Activated naive CD4-positive, alpha-beta T cell treated with anti-CD3 and anti-CD28 coated beads for 36 hours (primary cell): Measurements from ENCODE around the gene ST6GALNAC6. TPM values are rescaled to one million over a fixed set of nuclear protein-coding genes. Genes with fewer than 3 reads are reported as not detected.

Experiments used
- CTCF ChIA-PET: fragments of 350-600 bp; sonication (Branson Sonifier 250); formaldehyde crosslinking; loops from one replicate; lab custom pipeline; 2021; ENCODE audit warnings: antibody characterized with exemption; lab: Charles Lee
- DNase-seq: peaks from one replicate; pipeline ENCODE4 v3.0.0-alpha.2; 2020
- H3K27ac Mint-ChIP-seq: one replicate; pipeline ENCODE4 v1.8.0; 2021; ENCODE audit warnings: mild to moderate bottlenecking, mixed read lengths
- H3K27me3 Mint-ChIP-seq: one replicate; pipeline ENCODE4 v1.8.0; 2021; ENCODE audit warnings: low read depth, mixed read lengths
- H3K36me3 Mint-ChIP-seq: one replicate; pipeline ENCODE4 v1.8.0; 2021; ENCODE audit warnings: low read depth, mixed read lengths
- H3K4me1 Mint-ChIP-seq: one replicate; pipeline ENCODE4 v1.8.0; 2021; ENCODE audit warnings: low read depth, mixed read lengths
- H3K4me3 Mint-ChIP-seq: one replicate; pipeline ENCODE4 v1.8.0; 2021; ENCODE audit warnings: mild to moderate bottlenecking, moderate library complexity, mixed read lengths
- H3K9me3 Mint-ChIP-seq: one replicate; pipeline ENCODE4 v1.8.0; 2021; ENCODE audit warnings: mixed read lengths
- intact Hi-C: fragments of 100-400 bp; cut with micrococcal nuclease; formaldehyde crosslinking; loops from one replicate; pipeline ENCODE4 v1.15.1; 2023
- total RNA-seq, 2 experiments: library from RNA; stranded (reverse); gene quantifications; one replicate each; pipeline ENCODE4 v1.2.3, GENCODE V29; 2021

The ST6GALNAC6 gene
- total RNA-seq, 2 experiments from 2014 or later = 28.7 to 29.1 TPM

DNA sequence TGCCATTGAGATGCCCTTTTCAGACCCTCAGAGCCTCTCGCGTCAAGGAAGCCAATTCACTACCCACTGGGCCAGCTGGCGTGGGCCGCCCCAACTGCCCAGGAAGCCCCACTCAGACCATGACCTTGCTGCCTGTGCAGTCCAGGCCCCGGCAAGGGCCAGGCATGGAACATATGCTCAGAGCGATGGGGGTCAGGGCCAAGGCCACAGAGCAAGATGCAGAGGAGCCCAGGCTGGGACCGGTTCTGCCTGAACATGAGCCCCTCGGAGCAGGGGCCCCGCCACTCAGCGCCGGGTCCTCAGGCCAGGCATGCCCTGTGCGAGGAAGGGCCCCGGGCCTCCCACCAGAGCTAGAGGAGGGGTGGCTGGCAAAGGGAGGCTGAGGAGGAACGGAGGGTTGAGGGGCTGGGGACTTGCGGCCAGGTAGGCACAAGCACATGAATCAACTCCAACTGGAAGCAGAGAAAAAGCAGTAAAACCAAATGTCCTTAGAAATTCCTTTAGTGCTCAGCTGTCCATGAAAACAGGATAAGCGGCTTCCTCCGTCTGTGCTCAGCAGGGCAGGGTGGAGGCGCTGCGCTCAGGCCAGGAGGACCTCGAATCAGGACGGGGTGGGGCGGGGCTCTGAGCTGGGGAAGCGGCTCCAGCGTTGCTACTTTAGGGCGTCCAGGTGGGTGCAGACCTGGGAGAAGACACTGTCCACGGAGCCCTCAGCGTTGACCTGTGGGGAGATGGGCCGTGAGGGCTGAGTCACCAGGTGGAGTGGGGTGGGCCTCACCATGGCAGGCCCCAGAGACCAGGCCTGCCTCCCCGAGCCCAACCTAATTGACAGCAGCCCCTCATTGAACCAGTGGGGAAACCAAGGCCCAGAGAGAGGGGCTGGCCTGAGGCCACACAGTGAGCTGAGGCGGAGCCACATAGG lies 31.8 kb downstream of the ST6GALNAC6 start:
- DNase-seq = no peak
- H3K9me3 Mint-ChIP-seq = no peaks in the 10 kb centered on the region
- no peaks in the 10 kb centered on the region for H3K27me3 Mint-ChIP-seq
- intact Hi-C loops = loop anchor here (5.0 kb wide), 2 partner anchors 65 to 365 kb away; partner anchors contain the start of gene FPGS
- H3K4me3 Mint-ChIP-seq = no peak overlapping the region
- H3K4me1 Mint-ChIP-seq = peaks cover 20% of the 10 kb centered on the region
- CTCF ChIA-PET = interaction anchor here (0.6 to 4.8 kb wide), 5 partner anchors 9 to 292 kb away, joined by 3 to 56 read pairs (median 12); partner anchors contain the start of genes CDK9 and ST6GALNAC4
- H3K27ac Mint-ChIP-seq = no peak overlapping the region
- H3K36me3 Mint-ChIP-seq = no peaks in the 10 kb centered on the region

DNA sequence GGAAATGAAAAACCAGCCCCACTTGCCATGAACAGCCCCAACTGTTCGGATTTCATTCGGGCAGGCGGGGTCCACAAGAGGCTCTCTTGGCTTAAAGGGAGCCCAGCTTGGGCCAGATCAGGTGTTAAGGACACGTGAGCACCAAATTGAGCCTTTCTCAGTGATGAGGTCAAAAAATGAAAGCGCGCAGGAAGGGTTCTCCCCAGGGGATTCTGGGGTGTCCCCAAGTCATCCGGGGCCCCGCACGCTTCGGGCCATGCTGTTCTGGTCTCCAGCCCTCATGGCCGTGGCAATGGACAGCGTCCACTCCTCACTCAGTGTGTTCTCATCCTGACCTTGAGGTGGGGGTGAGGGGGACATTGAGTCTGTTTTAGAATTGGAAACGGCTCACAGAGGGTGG lies 32.9 kb downstream of the ST6GALNAC6 start:
- H3K4me3 Mint-ChIP-seq = no peak overlapping the region
- H3K9me3 Mint-ChIP-seq = no peaks in the 10 kb centered on the region
- CTCF ChIA-PET = interaction anchor here (1.3 to 4.8 kb wide), 2 partner anchors 10 to 52 kb away, joined by 3 to 56 read pairs; partner anchors contain the start of gene ST6GALNAC4
- intact Hi-C loops = loop anchor here (5.0 kb wide), 2 partner anchors 64 to 364 kb away; partner anchors contain the start of gene FPGS
- peaks cover 31% of the 10 kb centered on the region for H3K4me1 Mint-ChIP-seq
- H3K27ac Mint-ChIP-seq = no peak overlapping the region
- H3K36me3 Mint-ChIP-seq = no peaks in the 10 kb centered on the region
- DNase-seq = no peak
- no peaks in the 10 kb centered on the region for H3K27me3 Mint-ChIP-seq

DNA sequence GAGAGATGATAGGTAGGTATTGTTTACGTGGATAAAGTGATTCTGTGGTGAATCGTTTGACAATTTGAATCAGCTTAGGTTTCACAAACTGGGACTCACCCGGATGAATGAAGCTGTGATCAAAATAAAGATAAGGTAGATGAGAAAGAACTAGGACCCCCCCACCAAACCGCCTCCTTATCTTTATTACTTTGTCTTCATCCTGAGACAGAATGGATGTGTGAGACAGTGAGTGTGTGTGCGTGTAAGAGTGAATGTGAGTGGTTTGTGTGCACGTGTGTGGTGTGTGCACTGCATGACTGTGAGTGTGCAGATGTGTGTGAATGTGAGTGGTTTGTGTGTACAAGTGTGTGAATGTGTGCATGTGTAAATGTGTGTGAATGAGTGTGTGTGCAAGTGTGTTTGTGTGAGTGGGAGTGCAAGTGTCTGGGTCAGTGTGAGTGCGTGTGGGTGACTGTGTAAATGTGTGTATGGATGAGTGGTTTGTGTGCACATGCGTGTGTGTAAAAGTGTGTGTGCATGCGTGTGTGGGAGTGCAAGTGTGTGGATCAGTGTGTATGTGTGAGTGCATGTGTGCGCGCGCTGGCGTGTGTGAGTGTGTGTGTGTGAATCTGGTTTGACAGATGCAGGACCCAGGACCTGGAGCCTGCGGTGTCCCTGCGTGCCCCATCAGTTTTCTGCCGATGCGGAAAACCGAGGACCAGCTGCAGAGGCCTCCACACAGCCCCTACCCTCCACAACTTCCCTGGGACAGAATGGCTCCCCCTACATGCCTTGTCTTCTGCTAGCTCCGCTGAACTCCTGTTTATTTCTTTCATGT lies 33.5 kb downstream of the ST6GALNAC6 start:
- Mint-ChIP-seq H3K4me1 (peaks cover 37% of the 10 kb centered on the region), H3K36me3 (no peaks in the 10 kb centered on the region), H3K27ac (no peak overlapping the region), H3K27me3 (no peaks in the 10 kb centered on the region), H3K9me3 (no peaks in the 10 kb centered on the region), H3K4me3 (no peak overlapping the region)
- CTCF ChIA-PET = interaction anchor here (1.9 to 4.8 kb wide), 2 partner anchors 53 to 131 kb away, joined by 5 to 56 read pairs; partner anchors contain the start of genes ST6GALNAC4 and TOR2A
- peak; percentile 55 for DNase-seq
- intact Hi-C loops = loop anchor here (5.0 kb wide), 2 partner anchors 64 to 364 kb away; partner anchors contain the start of gene FPGS

- H3K27ac Mint-ChIP-seq = no peak overlapping the region
- H3K36me3 Mint-ChIP-seq = no peaks in the 10 kb centered on the region
- H3K4me1 Mint-ChIP-seq = peaks cover 42% of the 10 kb centered on the region
- H3K9me3 Mint-ChIP-seq = no peaks in the 10 kb centered on the region
- CTCF ChIA-PET = interaction anchor here (0.6 to 1.6 kb wide), 5 partner anchors 12 to 197 kb away, joined by 3 to 5 read pairs (median 3); no protein-coding TSS in a partner anchor
- no peak for DNase-seq
- no peaks in the 10 kb centered on the region for H3K27me3 Mint-ChIP-seq
- no peak overlapping the region for H3K4me3 Mint-ChIP-seq
- intact Hi-C loops = no loop called here
Observed at GRCh38 chr9:127863191-127863621, 36.2 kb downstream of the ST6GALNAC6 start.

- Mint-ChIP-seq H3K9me3 (no peaks in the 10 kb centered on the region), H3K27me3 (no peaks in the 10 kb centered on the region), H3K36me3 (no peaks in the 10 kb centered on the region), H3K4me1 (peaks cover 42% of the 10 kb centered on the region), H3K4me3 (no peak overlapping the region), H3K27ac (peak overlapping the region; percentile 54)
- CTCF ChIA-PET = interaction anchor here (0.9 to 3.7 kb wide), 4 partner anchors 7 to 78 kb away, joined by 3 to 15 read pairs (median 4); no protein-coding TSS in a partner anchor
- intact Hi-C loops = no loop called here
- peak; percentile 59 for DNase-seq
Observed at GRCh38 chr9:127862075-127863011, 37.1 kb downstream of the ST6GALNAC6 start.

- Mint-ChIP-seq H3K4me1 (peaks cover 44% of the 10 kb centered on the region), H3K9me3 (no peaks in the 10 kb centered on the region), H3K27ac (no peak overlapping the region), H3K27me3 (no peaks in the 10 kb centered on the region), H3K36me3 (no peaks in the 10 kb centered on the region), H3K4me3 (no peak overlapping the region)
- CTCF ChIA-PET = interaction anchor here (3.7 kb wide), 1 partner anchor 9 kb away, joined by 15 read pairs; no protein-coding TSS in a partner anchor
- intact Hi-C loops = no loop called here
- no peak for DNase-seq
Observed at GRCh38 chr9:127860779-127861178, 38.6 kb downstream of the ST6GALNAC6 start.

GRCh38 chr9:127860260-127860659 lies 39.1 kb downstream of the ST6GALNAC6 start:
- H3K4me1 Mint-ChIP-seq = peaks cover 41% of the 10 kb centered on the region
- no peak overlapping the region for H3K4me3 Mint-ChIP-seq

DNA sequence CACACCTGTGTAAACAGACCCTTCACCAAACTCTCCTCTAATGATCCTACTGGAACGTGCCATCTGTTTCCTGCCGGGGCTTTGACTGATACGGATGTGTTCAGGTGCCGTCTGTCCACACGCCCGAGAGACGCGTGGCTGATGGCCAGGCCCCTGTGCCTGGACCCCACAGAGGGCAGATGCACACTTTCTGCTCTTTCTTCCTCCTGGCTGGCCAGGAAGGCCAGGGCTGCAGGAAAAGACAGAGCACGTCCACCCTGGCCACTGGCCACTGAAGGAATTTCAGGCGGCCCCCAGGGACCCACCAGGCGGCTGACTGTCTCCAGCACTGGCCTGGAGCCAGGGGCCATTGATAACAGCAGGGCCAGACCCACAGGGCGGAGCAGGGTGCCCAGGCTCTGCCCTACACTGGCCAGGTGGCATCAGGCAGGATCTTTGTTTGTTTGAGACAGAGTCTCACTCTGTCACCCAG lies 41.3 kb downstream of the ST6GALNAC6 start:
- Mint-ChIP-seq H3K4me3 (no peak overlapping the region), H3K27ac (no peak overlapping the region), H3K27me3 (no peaks in the 10 kb centered on the region), H3K36me3 (no peaks in the 10 kb centered on the region), H3K4me1 (peaks cover 46% of the 10 kb centered on the region), H3K9me3 (no peaks in the 10 kb centered on the region)
- CTCF ChIA-PET = no interaction called here
- intact Hi-C loops = no loop called here
- DNase-seq = no peak

More at GRCh38 chr9:127860260-127860659, 39.1 kb downstream of the ST6GALNAC6 start:
- CTCF ChIA-PET = interaction anchor here (3.7 kb wide), 1 partner anchor 9 kb away, joined by 15 read pairs; no protein-coding TSS in a partner anchor
- intact Hi-C loops = no loop called here
- Mint-ChIP-seq H3K27ac (no peak overlapping the region), H3K36me3 (no peaks in the 10 kb centered on the region), H3K27me3 (no peaks in the 10 kb centered on the region), H3K9me3 (no peaks in the 10 kb centered on the region)
- DNase-seq = no peak

- intact Hi-C loops = no loop called here
- H3K27ac Mint-ChIP-seq = no peak overlapping the region
- H3K4me3 Mint-ChIP-seq = no peak overlapping the region
- peaks cover under 1% of the 10 kb centered on the region for H3K36me3 Mint-ChIP-seq
- H3K4me1 Mint-ChIP-seq = peaks cover 44% of the 10 kb centered on the region
- no peaks in the 10 kb centered on the region for H3K9me3 Mint-ChIP-seq
- no peaks in the 10 kb centered on the region for H3K27me3 Mint-ChIP-seq
- DNase-seq = no peak
- CTCF ChIA-PET = interaction anchor here (1.1 to 1.7 kb wide), 2 partner anchors 33 to 39 kb away, joined by 3 to 4 read pairs; no protein-coding TSS in a partner anchor
Observed at GRCh38 chr9:127857278-127857677, 42.1 kb downstream of the ST6GALNAC6 start.

DNA sequence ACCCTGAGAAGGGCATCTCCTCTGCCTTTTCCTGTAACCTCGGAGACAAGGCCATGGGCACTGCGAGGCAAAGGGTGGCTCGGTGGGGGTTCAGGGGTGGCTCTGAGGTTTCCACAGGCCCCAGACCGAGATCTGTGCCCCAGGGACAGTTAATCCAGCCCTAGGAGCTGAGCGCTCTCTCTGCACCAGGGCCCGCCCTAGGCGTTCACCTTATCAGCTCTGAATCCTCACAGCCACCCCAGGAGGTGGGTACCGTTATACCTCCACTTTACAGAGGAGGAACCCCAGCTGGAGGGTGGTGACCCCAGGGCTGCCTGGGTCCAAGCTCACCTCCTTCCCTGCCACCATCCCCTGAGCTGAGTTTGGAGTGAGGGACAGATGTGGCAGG lies 42.7 kb downstream of the ST6GALNAC6 start:
- Mint-ChIP-seq H3K9me3 (no peaks in the 10 kb centered on the region), H3K36me3 (peaks cover 4% of the 10 kb centered on the region), H3K27me3 (no peaks in the 10 kb centered on the region), H3K4me1 (peaks cover 43% of the 10 kb centered on the region), H3K27ac (no peak overlapping the region), H3K4me3 (no peak overlapping the region)
- intact Hi-C loops = no loop called here
- DNase-seq = no peak
- CTCF ChIA-PET = interaction anchor here (0.7 to 4.9 kb wide), 5 partner anchors 13 to 122 kb away, joined by 3 to 26 read pairs (median 3); partner anchors contain the start of gene TOR2A
